ENCODE results near the gene JTB.

JTB gene

GRCh38 chr1:153929981-153930948 lies 47.2 kb downstream of the JTB start:
- no peaks in the 10 kb centered on the region for H3K9me3 ChIP-seq (ENCODE audit: low read length)
- H3K4me3 ChIP-seq (ENCODE audit: low read depth, low read length, poor library complexity, severe bottlenecking) = no peak overlapping the region
- TF ChIP-seq EZH2 (IDR thresholded peaks at IDR 0.05; ENCODE audit: borderline replicate concordance, low read length) = no peak
- TF ChIP-seq, protein P1, sequence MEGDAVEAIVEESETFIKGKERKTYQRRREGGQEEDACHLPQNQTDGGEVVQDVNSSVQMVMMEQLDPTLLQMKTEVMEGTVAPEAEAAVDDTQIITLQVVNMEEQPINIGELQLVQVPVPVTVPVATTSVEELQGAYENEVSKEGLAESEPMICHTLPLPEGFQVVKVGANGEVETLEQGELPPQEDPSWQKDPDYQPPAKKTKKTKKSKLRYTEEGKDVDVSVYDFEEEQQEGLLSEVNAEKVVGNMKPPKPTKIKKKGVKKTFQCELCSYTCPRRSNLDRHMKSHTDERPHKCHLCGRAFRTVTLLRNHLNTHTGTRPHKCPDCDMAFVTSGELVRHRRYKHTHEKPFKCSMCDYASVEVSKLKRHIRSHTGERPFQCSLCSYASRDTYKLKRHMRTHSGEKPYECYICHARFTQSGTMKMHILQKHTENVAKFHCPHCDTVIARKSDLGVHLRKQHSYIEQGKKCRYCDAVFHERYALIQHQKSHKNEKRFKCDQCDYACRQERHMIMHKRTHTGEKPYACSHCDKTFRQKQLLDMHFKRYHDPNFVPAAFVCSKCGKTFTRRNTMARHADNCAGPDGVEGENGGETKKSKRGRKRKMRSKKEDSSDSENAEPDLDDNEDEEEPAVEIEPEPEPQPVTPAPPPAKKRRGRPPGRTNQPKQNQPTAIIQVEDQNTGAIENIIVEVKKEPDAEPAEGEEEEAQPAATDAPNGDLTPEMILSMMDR (IDR thresholded peaks at IDR 0.05; ENCODE audit: low read length) = no peak
- H3K9me2 ChIP-seq (ENCODE audit: low read depth, low read length) = no peaks in the 10 kb centered on the region
- H4K20me1 ChIP-seq (ENCODE audit: insufficient read depth, low read length) = no peaks in the 10 kb centered on the region
- H3K27me3 ChIP-seq (ENCODE audit: insufficient read depth, low read length) = no peaks in the 10 kb centered on the region
- H3K4me2 ChIP-seq (ENCODE audit: low read length) = no peak overlapping the region
- no peak overlapping the region for H2AFZ ChIP-seq (ENCODE audit: low read length)
- H3F3A ChIP-seq (ENCODE audit: insufficient read depth, low read length) = no peaks in the 10 kb centered on the region
- H3K4me1 ChIP-seq (ENCODE audit: insufficient read depth, low read length, severe bottlenecking) = peaks cover 3% of the 10 kb centered on the region
- H3K36me3 ChIP-seq (ENCODE audit: insufficient read depth, low read length) = peaks cover 54% of the 10 kb centered on the region
- H3K79me2 ChIP-seq (ENCODE audit: insufficient read depth, low read length) = no peaks in the 10 kb centered on the region
- H3K27ac ChIP-seq (ENCODE audit: low read depth, low read length, poor library complexity, severe bottlenecking) = no peak overlapping the region
- no peak overlapping the region for H3K9ac ChIP-seq (ENCODE audit: low read length)

DNA sequence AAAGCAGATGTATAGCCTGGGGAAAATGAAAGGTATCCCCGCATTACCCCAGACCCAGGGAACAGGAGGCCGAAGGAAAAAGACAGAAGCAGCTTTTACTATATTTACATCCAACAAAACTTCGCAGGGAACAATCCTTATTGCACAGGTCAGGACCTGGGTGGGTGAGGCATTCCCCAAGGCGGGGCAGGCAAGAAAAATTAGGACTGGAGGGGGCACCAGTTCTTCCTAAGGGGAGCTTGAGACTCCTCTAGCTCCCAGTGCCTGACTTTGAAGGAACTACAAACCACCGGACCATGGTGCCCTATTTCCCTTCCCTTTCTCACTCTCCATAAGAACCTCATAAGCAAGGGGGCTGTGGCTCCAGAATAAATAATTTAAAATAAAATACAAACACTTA lies 48.0 kb downstream of the JTB start:
- TF ChIP-seq, protein P1 (IDR thresholded peaks at IDR 0.05; ENCODE audit: low read length) = no peak
- TF ChIP-seq EZH2 (IDR thresholded peaks at IDR 0.05; ENCODE audit: borderline replicate concordance, low read length) = no peak
- Histone ChIP-seq H2AFZ (ENCODE audit: low read length) (no peak overlapping the region), H3K4me2 (ENCODE audit: low read length) (no peak overlapping the region), H3K27ac (ENCODE audit: low read depth, low read length, poor library complexity, severe bottlenecking) (no peak overlapping the region), H3K9ac (ENCODE audit: low read length) (no peak overlapping the region), H3F3A (ENCODE audit: insufficient read depth, low read length) (no peaks in the 10 kb centered on the region), H3K79me2 (ENCODE audit: insufficient read depth, low read length) (no peaks in the 10 kb centered on the region), H3K36me3 (ENCODE audit: insufficient read depth, low read length) (peaks cover 46% of the 10 kb centered on the region), H4K20me1 (ENCODE audit: insufficient read depth, low read length) (no peaks in the 10 kb centered on the region), H3K4me3 (ENCODE audit: low read depth, low read length, poor library complexity, severe bottlenecking) (no peak overlapping the region), H3K9me3 (ENCODE audit: low read length) (no peaks in the 10 kb centered on the region), H3K27me3 (ENCODE audit: insufficient read depth, low read length) (no peaks in the 10 kb centered on the region), H3K4me1 (ENCODE audit: insufficient read depth, low read length, severe bottlenecking) (peaks cover 3% of the 10 kb centered on the region), H3K9me2 (ENCODE audit: low read depth, low read length) (no peaks in the 10 kb centered on the region)

DNA sequence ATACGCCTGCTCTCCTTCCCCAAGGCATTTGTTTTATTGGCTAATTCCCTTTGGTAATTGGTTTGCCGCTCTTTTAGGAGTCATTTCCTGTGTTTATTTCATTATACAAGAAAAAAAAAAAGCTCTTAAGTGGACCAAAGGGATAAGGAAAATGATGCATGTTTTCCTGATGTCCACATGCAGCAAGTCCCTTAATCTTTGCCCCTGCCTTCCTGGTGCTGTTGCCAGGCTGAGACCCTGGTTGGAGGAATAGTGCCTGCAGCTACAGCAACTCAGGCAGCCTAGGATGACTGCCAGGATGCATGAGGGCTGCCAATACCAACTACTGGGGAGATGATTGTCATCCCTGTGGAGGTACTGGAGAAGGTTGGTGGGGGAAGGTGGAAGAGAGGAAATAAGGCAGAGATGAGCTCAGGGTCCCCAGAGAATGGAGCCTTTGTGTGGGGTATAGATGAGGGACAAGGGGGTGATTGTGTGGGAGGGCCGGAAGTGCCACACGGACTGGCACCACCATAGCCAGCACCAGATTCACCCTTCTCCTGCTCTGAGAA lies 48.6 kb downstream of the JTB start:
- Histone ChIP-seq H4K20me1 (ENCODE audit: insufficient read depth, low read length) (no peaks in the 10 kb centered on the region), H3K9me2 (ENCODE audit: low read depth, low read length) (no peaks in the 10 kb centered on the region), H3K4me2 (ENCODE audit: low read length) (no peak overlapping the region), H3K9ac (ENCODE audit: low read length) (no peak overlapping the region), H2AFZ (ENCODE audit: low read length) (no peak overlapping the region), H3K36me3 (ENCODE audit: insufficient read depth, low read length) (peaks cover 40% of the 10 kb centered on the region), H3F3A (ENCODE audit: insufficient read depth, low read length) (no peaks in the 10 kb centered on the region), H3K27ac (ENCODE audit: low read depth, low read length, poor library complexity, severe bottlenecking) (peak overlapping the region; percentile 64), H3K4me3 (ENCODE audit: low read depth, low read length, poor library complexity, severe bottlenecking) (no peak overlapping the region), H3K27me3 (ENCODE audit: insufficient read depth, low read length) (no peaks in the 10 kb centered on the region), H3K4me1 (ENCODE audit: insufficient read depth, low read length, severe bottlenecking) (peaks cover 6% of the 10 kb centered on the region), H3K79me2 (ENCODE audit: insufficient read depth, low read length) (no peaks in the 10 kb centered on the region), H3K9me3 (ENCODE audit: low read length) (no peaks in the 10 kb centered on the region)
- TF ChIP-seq EZH2 (IDR thresholded peaks at IDR 0.05; ENCODE audit: borderline replicate concordance, low read length) = no peak
- TF ChIP-seq, protein P1 (IDR thresholded peaks at IDR 0.05; ENCODE audit: low read length) = no peak

Measured in OCI-LY1 (cell line).